ENCODE results near the gene THUMPD3. TPM values are rescaled to one million over a fixed set of nuclear protein-coding genes. Genes with fewer than 3 reads are reported as not detected.

The THUMPD3 gene
- total RNA-seq, 1 experiment from 2014 or later = 58.4 TPM

- Histone ChIP-seq H2AFZ (ENCODE audit: low read length) (peak overlapping the region; percentile 83), H3K23ac (ENCODE audit: insufficient read length, low read depth, low read length) (no peak overlapping the region), H3K79me1 (ENCODE audit: insufficient read depth, low read depth, low read length, poor library complexity, severe bottlenecking) (no peaks in the 10 kb centered on the region), H2BK12ac (ENCODE audit: insufficient read length, low read depth, low read length) (no peak overlapping the region), H3K27ac (ENCODE audit: insufficient read length, low read depth, low read length) (peak overlapping the region; percentile 20), H3K18ac (ENCODE audit: insufficient read length, low read depth, low read length) (peak overlapping the region; percentile 7), H4K8ac (replicated peaks; ENCODE audit: insufficient read length, low read depth, low read length) (no peak overlapping the region), H2BK15ac (ENCODE audit: low read depth, low read length) (no peak overlapping the region), H4K91ac (ENCODE audit: insufficient read length, low read depth, low read length) (no peak overlapping the region), H4K20me1 (ENCODE audit: control insufficient read depth, insufficient read depth, insufficient read length) (no peaks in the 10 kb centered on the region), H3K23me2 (ENCODE audit: insufficient read length, low read depth, low read length, poor library complexity, severe bottlenecking) (no peaks in the 10 kb centered on the region), H2AK5ac (ENCODE audit: insufficient read length, low read length) (no peak overlapping the region), H2BK120ac (ENCODE audit: low read depth, low read length, poor library complexity, severe bottlenecking) (no peak overlapping the region), H2BK5ac (ENCODE audit: insufficient read length, low read length) (no peak overlapping the region), H3T11ph (ENCODE audit: low read length) (no peak overlapping the region), H3K4me2 (ENCODE audit: insufficient read depth, insufficient read length, low read length) (peak overlapping the region; percentile 47), H3K79me2 (ENCODE audit: insufficient read depth, low read length) (no peaks in the 10 kb centered on the region), H3K4me1 (ENCODE audit: insufficient read depth, low read length) (peaks cover 2% of the 10 kb centered on the region; the same call in 1 of the 2 replicates), H4K5ac (ENCODE audit: insufficient read length, low read depth, low read length) (no peak overlapping the region), H3K27me3 (ENCODE audit: insufficient read depth, low read length) (no peaks in the 10 kb centered on the region), H2BK20ac (ENCODE audit: low read depth, low read length, poor library complexity, severe bottlenecking) (no peak overlapping the region), H3K4ac (ENCODE audit: low read depth, low read length) (no peak overlapping the region; the same call in 1 of the 2 replicates), H3K56ac (ENCODE audit: insufficient read length, low read depth, low read length) (no peak overlapping the region), H3K9me3 (ENCODE audit: control insufficient read depth, low read depth, low read length) (no peaks in the 10 kb centered on the region), H3K9ac (ENCODE audit: extremely low read depth, insufficient read length, low read length) (no peak overlapping the region), H3K14ac (ENCODE audit: insufficient read depth, low read length) (no peak overlapping the region)
- Mint-ChIP-seq H3K4me1 (peaks cover 18 to 26% of the 10 kb centered on the region in 2 experiments), H3K4me3 (peak overlapping the region; percentile 40 to 44; a peak in 4 of 5 replicates), H3K36me3 (ENCODE audit: insufficient read depth in 1 of 3, low read depth in 3 of 3) (no peaks in the 10 kb centered on the region; a peak in 2 of 7 replicates), H3K27me3 (ENCODE audit: low read depth) (peaks cover 12% of the 10 kb centered on the region), H3K27ac (peak overlapping the region; percentile 88 to 93 (median 92); a peak in 6 of 7 replicates), H3K9me3 (peaks cover 0 to 2% of the 10 kb centered on the region in 2 experiments; a peak in 2 of 5 replicates)
- WGBS (ENCODE audit: extremely low coverage, insufficient read length, low lambda C conversion rate) = no CpG with 5 or more reads among the region's 13 CpGs
- no peak for TF ChIP-seq CTCF (conservative IDR thresholded peaks at IDR 0.05)
- DNase-seq = peak; percentile 55
These were observed 45.9 kb upstream of the THUMPD3 start for GRCh38 chr3:9316881-9317361.
